Astrocyte of the spinal cord (primary cell): ENCODE results near the gene ZIC1.
A peak's percentile ranks its signal among the peaks of the same experiment; 100 is the strongest.

Source experiments
- DNase-seq: peaks from one replicate; pipeline ENCODE4 v3.0.0; 2011; ENCODE audit warnings: low read depth, low spot score
- H3K4me3 ChIP-seq: 2 replicates; pipeline ENCODE4 v1.5.1; 2011; ENCODE audit warnings: low read depth, mild to moderate bottlenecking, low read length, moderate library complexity
- in situ Hi-C: cut with HindIII; loops from 2 replicates; pipeline ENCODE4 v1.10.0; 2017; ENCODE audit warnings: low sequenced_read_pairs
- TF ChIP-seq, protein P1 (sequence below): IDR thresholded peaks from 2 replicates; pipeline ENCODE4 v1.5.1; 2012; ENCODE audit warnings: low read depth, mild to moderate bottlenecking, low read length, inconsistent platforms

Gene ZIC1

GRCh38 chr3:147408188-147409100, 721 bp upstream of the ZIC1 start:
- in situ Hi-C loops: no loop called here
- H3K4me3 ChIP-seq: peak overlapping the region; percentile 54
- DNase-seq: peak; percentile 87
- TF ChIP-seq, protein P1, sequence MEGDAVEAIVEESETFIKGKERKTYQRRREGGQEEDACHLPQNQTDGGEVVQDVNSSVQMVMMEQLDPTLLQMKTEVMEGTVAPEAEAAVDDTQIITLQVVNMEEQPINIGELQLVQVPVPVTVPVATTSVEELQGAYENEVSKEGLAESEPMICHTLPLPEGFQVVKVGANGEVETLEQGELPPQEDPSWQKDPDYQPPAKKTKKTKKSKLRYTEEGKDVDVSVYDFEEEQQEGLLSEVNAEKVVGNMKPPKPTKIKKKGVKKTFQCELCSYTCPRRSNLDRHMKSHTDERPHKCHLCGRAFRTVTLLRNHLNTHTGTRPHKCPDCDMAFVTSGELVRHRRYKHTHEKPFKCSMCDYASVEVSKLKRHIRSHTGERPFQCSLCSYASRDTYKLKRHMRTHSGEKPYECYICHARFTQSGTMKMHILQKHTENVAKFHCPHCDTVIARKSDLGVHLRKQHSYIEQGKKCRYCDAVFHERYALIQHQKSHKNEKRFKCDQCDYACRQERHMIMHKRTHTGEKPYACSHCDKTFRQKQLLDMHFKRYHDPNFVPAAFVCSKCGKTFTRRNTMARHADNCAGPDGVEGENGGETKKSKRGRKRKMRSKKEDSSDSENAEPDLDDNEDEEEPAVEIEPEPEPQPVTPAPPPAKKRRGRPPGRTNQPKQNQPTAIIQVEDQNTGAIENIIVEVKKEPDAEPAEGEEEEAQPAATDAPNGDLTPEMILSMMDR: no peak

- TF ChIP-seq, protein P1: no peak
- in situ Hi-C loops: no loop called here
- H3K4me3 ChIP-seq: peak overlapping the region; percentile 89
- DNase-seq: peak; percentile 63
Observed at GRCh38 chr3:147410116-147410525, 956 bp downstream of the ZIC1 start.

- peak; percentile 72 for DNase-seq
- H3K4me3 ChIP-seq: peak overlapping the region; percentile 89
- in situ Hi-C loops: no loop called here
- TF ChIP-seq, protein P1: no peak
Observed at GRCh38 chr3:147410526-147411237, 1.5 kb downstream of the ZIC1 start.

- DNase-seq: peak; percentile 31
- in situ Hi-C loops: no loop called here
- TF ChIP-seq, protein P1: no peak
- peak overlapping the region; percentile 89 for H3K4me3 ChIP-seq
Observed at GRCh38 chr3:147411238-147411814, 2.2 kb downstream of the ZIC1 start.

DNA sequence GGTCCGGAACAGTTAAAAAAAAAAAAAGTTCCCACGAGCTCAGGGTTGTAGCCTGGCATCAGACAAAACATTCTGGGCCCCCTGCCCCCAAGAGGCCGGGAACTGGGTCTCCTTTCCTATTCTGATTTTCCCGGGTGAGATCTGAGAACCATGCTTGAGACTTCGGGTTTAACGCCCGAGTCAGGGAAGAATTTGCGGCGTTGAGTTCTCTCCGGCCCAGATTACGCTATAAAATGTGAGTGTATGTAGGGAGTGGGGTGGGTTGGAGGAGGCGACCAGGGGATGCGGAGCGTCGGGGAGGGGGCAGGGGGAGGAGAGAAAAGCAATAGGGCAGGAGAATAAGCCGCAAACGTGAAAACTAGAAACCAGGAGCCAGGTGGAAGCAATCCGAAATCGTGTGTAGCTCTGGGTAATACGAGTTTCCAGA, 2.7 kb downstream of the ZIC1 start:
- peak overlapping the region; percentile 89 for H3K4me3 ChIP-seq
- TF ChIP-seq, protein P1: no peak

GRCh38 chr3:147412261-147412916, 3.2 kb downstream of the ZIC1 start:
- peak overlapping the region; percentile 89 for H3K4me3 ChIP-seq
- peak; percentile 47 for DNase-seq
- in situ Hi-C loops: no loop called here
- TF ChIP-seq, protein P1: no peak

More for the DNA sequence above, 2.7 kb downstream of the ZIC1 start:
- in situ Hi-C loops: no loop called here
- peak; percentile 62 for DNase-seq
